Prostate gland (tissue), 2 donors: ENCODE data around the gene JAKMIP1. TPM values are rescaled to one million over a fixed set of nuclear protein-coding genes. Genes with fewer than 3 reads are reported as not detected.

Experiments
- DNase-seq: peaks from one replicate; pipeline ENCODE4 v3.0.0-alpha.2; 2019; ENCODE audit warnings: low spot score
- H3K27ac ChIP-seq, 2 donors: fragments of 200-600 bp; sonication (generic); 2 replicates each; pipeline ENCODE4 v1.5.1; 2017 to 2019
- H3K27me3 ChIP-seq: fragments of 200-600 bp; sonication (generic); replicated peaks from 2 replicates; pipeline ENCODE4 v1.5.1; 2019; ENCODE audit not compliant: insufficient read depth
- H3K36me3 ChIP-seq, 2 donors: fragments of 200-600 bp; sonication (generic); 1 replicate in 1 of 2; 2 replicates in 1 of 2; pipeline versions ENCODE4 v1.5.1 to v1.8.1; 2017 to 2019
- H3K4me1 ChIP-seq: fragments of 200-600 bp; sonication (generic); replicated peaks from 2 replicates; pipeline ENCODE4 v1.5.1; 2019
- H3K4me3 ChIP-seq, 2 donors: fragments of 200-600 bp; sonication (generic); 2 replicates each; pipeline ENCODE4 v1.5.1; 2017 to 2019
- H3K9me3 ChIP-seq: fragments of 200-600 bp; sonication (generic); 2 replicates; pipeline ENCODE4 v1.5.1; 2017
- CTCF ChIP-seq, 4 experiments: fragments of 200-600 bp in 2 of 4; fragments of 450-650 bp in 2 of 4; sonication (generic) in 2 of 4; IDR thresholded peaks; 1 replicate in 3 of 4; 2 replicates in 1 of 4; pipeline ENCODE4 v1.5.1; 2016 to 2019; ENCODE audit warnings: antibody characterized with exemption in 4 of 4, mild to moderate bottlenecking in 2 of 4, moderate library complexity in 2 of 4
- POLR2A ChIP-seq: fragments of 450-650 bp; IDR thresholded peaks from one replicate; pipeline ENCODE4 v1.6.1; 2016; ENCODE audit warnings: antibody characterized with exemption, mild to moderate bottlenecking
- POLR2AphosphoS5 ChIP-seq: sonication (generic); formaldehyde crosslinking; IDR thresholded peaks from one replicate; pipeline ENCODE4 v1.6.1; 2017; ENCODE audit warnings: antibody characterized with exemption
- WGBS: methylation state at CpG from one replicate; pipeline ENCODE4 v1.1.5; 2018; 5-methylcytosine and 5-hydroxymethylcytosine counted together
- intact Hi-C: fragments of 100-400 bp; cut with DNase I; formaldehyde crosslinking; loops from one replicate; pipeline ENCODE4 v1.14.2; 2022
- total RNA-seq, 2 donors: library from RNA; depleted of rRNA; stranded (reverse); fragments of >200 nt; gene quantifications; one replicate each; pipeline ENCODE4 v1.1.0, GENCODE V29; 2016

JAKMIP1 gene
- total RNA-seq, 2 donors from 2014 or later, result 22.4 to 29.1 TPM

DNA sequence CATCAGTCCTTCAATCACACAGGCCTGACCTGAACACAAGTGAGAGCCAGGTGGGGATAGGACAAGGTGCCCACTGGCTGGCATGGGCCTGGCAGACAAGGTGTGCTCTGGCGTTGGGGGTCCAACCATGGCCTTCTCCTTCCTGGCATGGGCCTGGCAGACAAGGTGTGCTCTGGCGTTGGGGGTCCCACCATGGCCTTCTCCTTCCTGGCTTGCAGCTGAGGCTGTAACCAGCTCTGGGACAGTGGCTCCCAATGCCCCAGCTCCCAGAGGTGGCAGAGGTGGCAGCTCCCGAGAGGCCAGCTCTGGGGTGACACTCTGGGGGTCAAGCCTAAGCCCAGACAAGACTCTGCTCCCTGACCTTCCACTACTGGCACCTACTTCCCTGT is 62.6 kb downstream of the JAKMIP1 start:
- Histone ChIP-seq H3K4me3 (no peak overlapping the region), H3K4me1 (no peaks in the 10 kb centered on the region), H3K27ac (no peak overlapping the region), H3K27me3 (no peaks in the 10 kb centered on the region), H3K36me3 (no peaks in the 10 kb centered on the region), H3K9me3 (no peaks in the 10 kb centered on the region)
- WGBS, result 81% methylated on average over 2 of the region's 3 CpGs
- TF ChIP-seq CTCF (IDR thresholded peaks at IDR 0.05), result no peak
- TF ChIP-seq POLR2A, result no peak
- TF ChIP-seq POLR2AphosphoS5, result no peak
- no peak for DNase-seq
- intact Hi-C loops, result no loop called here

GRCh38 chr4:6137027-6137746 is 63.2 kb downstream of the JAKMIP1 start:
- no peaks in the 10 kb centered on the region for H3K36me3 ChIP-seq
- TF ChIP-seq POLR2AphosphoS5 (no peak), POLR2A (no peak), CTCF (IDR thresholded peaks at IDR 0.05) (no peak)
- no peaks in the 10 kb centered on the region for H3K27me3 ChIP-seq
- no peaks in the 10 kb centered on the region for H3K9me3 ChIP-seq
- no peaks in the 10 kb centered on the region for H3K4me1 ChIP-seq
- H3K4me3 ChIP-seq, result no peak overlapping the region
- H3K27ac ChIP-seq, result no peak overlapping the region
- intact Hi-C loops, result no loop called here
- no peak for DNase-seq
- WGBS, result 67% methylated on average over 22 of the region's 22 CpGs

GRCh38 chr4:6134612-6135220 is 65.6 kb downstream of the JAKMIP1 start:
- no peak overlapping the region for H3K27ac ChIP-seq
- intact Hi-C loops, result no loop called here
- no peak overlapping the region for H3K4me3 ChIP-seq
- no peaks in the 10 kb centered on the region for H3K9me3 ChIP-seq
- no peaks in the 10 kb centered on the region for H3K36me3 ChIP-seq
- 79% methylated on average over 11 of the region's 11 CpGs for WGBS
- H3K27me3 ChIP-seq, result no peaks in the 10 kb centered on the region
- no peaks in the 10 kb centered on the region for H3K4me1 ChIP-seq
- DNase-seq, result no peak
- TF ChIP-seq POLR2AphosphoS5 (no peak), CTCF (IDR thresholded peaks at IDR 0.05) (no peak), POLR2A (no peak)

DNA sequence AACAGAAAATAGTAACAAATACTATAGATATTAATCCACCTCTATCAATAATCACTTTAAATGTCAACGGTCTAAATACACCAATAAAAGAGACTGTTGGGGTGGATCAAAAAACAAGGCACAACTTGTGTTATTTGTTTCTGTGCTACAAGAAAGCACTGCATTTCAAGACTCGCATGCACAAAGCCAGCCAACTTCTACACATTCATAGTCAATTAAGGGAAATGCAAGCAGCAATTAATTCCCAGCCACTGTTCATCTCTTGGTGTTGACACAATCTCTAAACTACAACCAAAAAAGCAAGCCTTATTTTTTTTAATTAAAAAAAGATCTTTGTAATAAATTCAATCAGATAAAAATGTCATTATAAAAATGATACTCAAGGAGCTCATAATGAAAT is 67.6 kb downstream of the JAKMIP1 start:
- no peaks in the 10 kb centered on the region for H3K27me3 ChIP-seq
- intact Hi-C loops, result no loop called here
- no peak overlapping the region for H3K4me3 ChIP-seq
- H3K36me3 ChIP-seq, result no peaks in the 10 kb centered on the region
- H3K9me3 ChIP-seq, result no peaks in the 10 kb centered on the region
- no peak for DNase-seq
- WGBS, result 66% methylated on average over 2 of the region's 2 CpGs
- H3K27ac ChIP-seq, result no peak overlapping the region
- no peaks in the 10 kb centered on the region for H3K4me1 ChIP-seq
- TF ChIP-seq CTCF (IDR thresholded peaks at IDR 0.05), result no peak
